Transverse colon (tissue), 4 donors: ENCODE results near the gene KRT71. TPM values are rescaled to one million over a fixed set of nuclear protein-coding genes. Genes with fewer than 3 reads are reported as not detected.

Experiments
- DNase-seq: peaks from one replicate; pipeline ENCODE4 v3.0.0-alpha.2; 2019
- H3K27ac ChIP-seq, 4 donors: fragments of 200-600 bp; sonication (generic); 2 replicates each; pipeline ENCODE4 v1.5.1; 2016 to 2018; ENCODE audit warnings: inconsistent platforms in 4 of 4
- H3K27me3 ChIP-seq: fragments of 200-600 bp; sonication (generic); 2 replicates; pipeline ENCODE4 v1.5.1; 2017; ENCODE audit warnings: inconsistent platforms
- H3K36me3 ChIP-seq, 4 donors: fragments of 200-600 bp; sonication (generic); 2 replicates each; pipeline ENCODE4 v1.5.1; 2017 to 2019; ENCODE audit warnings: inconsistent platforms in 4 of 4
- H3K4me1 ChIP-seq, 4 donors: fragments of 200-600 bp; sonication (generic); 2 replicates each; pipeline ENCODE4 v1.5.1; 2017 to 2020; ENCODE audit warnings: inconsistent platforms in 4 of 4
- H3K4me3 ChIP-seq, 4 donors: fragments of 200-600 bp; sonication (generic); 1 replicate in 1 of 4; 2 replicates in 3 of 4; pipeline versions ENCODE4 v1.5.1 to v1.6.1; 2017 to 2019; ENCODE audit warnings: inconsistent platforms in 4 of 4
- H3K9me3 ChIP-seq, 2 donors: fragments of 200-600 bp; sonication (generic); 2 replicates each; pipeline ENCODE4 v1.5.1; 2017 to 2019; ENCODE audit warnings: inconsistent platforms in 2 of 2
- CTCF ChIP-seq, 5 experiments: fragments of 200-600 bp in 3 of 5; fragments of 450-650 bp in 2 of 5; sonication (generic) in 3 of 5; IDR thresholded peaks; 1 replicate in 2 of 5; 2 replicates in 3 of 5; pipeline ENCODE4 v1.5.1; 2016 to 2017; ENCODE audit warnings: antibody characterized with exemption in 5 of 5, inconsistent platforms in 3 of 5, mild to moderate bottlenecking in 2 of 5, moderate library complexity in 1 of 5
- EP300 ChIP-seq: sonication (generic); formaldehyde crosslinking; IDR thresholded peaks from one replicate; pipeline ENCODE4 v1.6.1; 2017; ENCODE audit warnings: antibody characterized with exemption, low read depth
- POLR2A ChIP-seq: fragments of 450-650 bp; IDR thresholded peaks from one replicate; pipeline ENCODE4 v1.6.1; 2016; ENCODE audit warnings: antibody characterized with exemption, mild to moderate bottlenecking, moderate library complexity
- POLR2AphosphoS5 ChIP-seq, 3 donors: sonication (generic); formaldehyde crosslinking; IDR thresholded peaks; one replicate each; pipeline ENCODE4 v1.6.1; 2016; ENCODE audit warnings: antibody characterized with exemption in 3 of 3
- WGBS, 2 donors: methylation state at CpG; one replicate each; pipeline ENCODE4 v1.1.5; 2018; ENCODE audit warnings: low coverage in 1 of 2; 5-methylcytosine and 5-hydroxymethylcytosine counted together
- in situ Hi-C, 4 donors: fragments of 200-750 bp; cut with MboI; loops; one replicate each; pipeline versions ENCODE4 v1.15.0 to v1.15.1; 2017; ENCODE audit warnings: low sequenced_read_pairs in 3 of 4, low pct_ligation_motif_present in 1 of 4, low pct_unique_long_range_greater_than_20kb in 1 of 4
- intact Hi-C: fragments of 100-400 bp; cut with DNase I; formaldehyde crosslinking; loops from one replicate; pipeline ENCODE4 v1.15.1; 2023; ENCODE audit warnings: low total_unique reads
- total RNA-seq, 4 donors: library from RNA; depleted of rRNA; stranded (reverse); fragments of >200 nt; gene quantifications; one replicate each; pipeline ENCODE4 v1.1.0, GENCODE V29; 2016

Gene KRT71
- total RNA-seq, 4 donors from 2014 or later, result not detected

- Histone ChIP-seq H3K4me3 (no peak overlapping the region), H3K4me1 (no peaks in the 10 kb centered on the region), H3K9me3 (no peaks in the 10 kb centered on the region), H3K36me3 (no peaks in the 10 kb centered on the region), H3K27ac (no peak overlapping the region), H3K27me3 (no peaks in the 10 kb centered on the region)
- 85% methylated on average over 3 of the region's 3 CpGs; no CpG with 5 or more reads in 1 of the 2 donors for WGBS, 2 donors
- in situ Hi-C loops (loop anchor here in 1 of 4 donors (25.0 kb wide), 1 partner anchor 411 kb away; no protein-coding TSS in a partner anchor), intact Hi-C loops (no loop called here)
- TF ChIP-seq CTCF (IDR thresholded peaks at IDR 0.05) (no peak), EP300 (no peak), POLR2A (no peak)
- DNase-seq, result no peak
These were observed 23.0 kb upstream of the KRT71 start for GRCh38 chr12:52575948-52576347.

GRCh38 chr12:52575256-52575655 lies 22.3 kb upstream of the KRT71 start:
- H3K27ac ChIP-seq, result no peak overlapping the region
- no peaks in the 10 kb centered on the region for H3K27me3 ChIP-seq
- in situ Hi-C loops, result loop anchor here in 1 of 4 donors (25.0 kb wide), 1 partner anchor 412 kb away; no protein-coding TSS in a partner anchor
- H3K36me3 ChIP-seq, result no peaks in the 10 kb centered on the region
- DNase-seq, result no peak
- WGBS, 2 donors, result 79% methylated on average over 9 of the region's 9 CpGs; no CpG with 5 or more reads in 1 of the 2 donors
- H3K4me1 ChIP-seq, result no peaks in the 10 kb centered on the region
- no peak overlapping the region for H3K4me3 ChIP-seq
- intact Hi-C loops, result no loop called here
- TF ChIP-seq POLR2A (no peak), EP300 (no peak), POLR2AphosphoS5 (IDR thresholded peaks at IDR 0.05) (no peak), CTCF (IDR thresholded peaks at IDR 0.05) (no peak)
- no peaks in the 10 kb centered on the region for H3K9me3 ChIP-seq

GRCh38 chr12:52573743-52574142 lies 20.8 kb upstream of the KRT71 start, which contains the start of gene KRT74:
KRT74 (minus strand) TSS chr12:52573843; CDS start chr12:52573777, 66 bp downstream.
- no peaks in the 10 kb centered on the region for H3K9me3 ChIP-seq
- no peak within 1 kb of the TSS for H3K4me3 ChIP-seq
- H3K36me3 ChIP-seq, result no peaks in the 10 kb centered on the region
- H3K27me3 ChIP-seq, result no peaks in the 10 kb centered on the region
- 88% methylated on average over 3 of the region's 3 CpGs; no CpG with 5 or more reads in 1 of the 2 donors for WGBS, 2 donors
- in situ Hi-C loops (no loop called here), intact Hi-C loops (no loop called here)
- no peaks in the 10 kb centered on the region for H3K4me1 ChIP-seq
- no peak for TF ChIP-seq POLR2AphosphoS5 (IDR thresholded peaks at IDR 0.05)
- TF ChIP-seq EP300, result no peak
- TF ChIP-seq CTCF (IDR thresholded peaks at IDR 0.05), result no peak
- H3K27ac ChIP-seq, result no peak within 1 kb of the TSS
- no peak for DNase-seq

- in situ Hi-C loops (no loop called here), intact Hi-C loops (no loop called here)
- TF ChIP-seq CTCF (IDR thresholded peaks at IDR 0.05) (no peak), EP300 (no peak), POLR2A (no peak), POLR2AphosphoS5 (IDR thresholded peaks at IDR 0.05) (no peak)
- Histone ChIP-seq H3K4me1 (no peaks in the 10 kb centered on the region), H3K27me3 (no peaks in the 10 kb centered on the region), H3K36me3 (no peaks in the 10 kb centered on the region), H3K9me3 (no peaks in the 10 kb centered on the region), H3K27ac (no peak overlapping the region), H3K4me3 (no peak overlapping the region)
- no peak for DNase-seq
- WGBS, 2 donors, result 92% methylated on average over 15 of the region's 15 CpGs; no CpG with 5 or more reads in 1 of the 2 donors
These were observed 20.4 kb upstream of the KRT71 start for GRCh38 chr12:52573306-52573705.
